ENCODE measurements around the gene ZNHIT6. TPM values are rescaled to one million over a fixed set of nuclear protein-coding genes. Genes with fewer than 3 reads are reported as not detected.

Gene ZNHIT6, protein sequence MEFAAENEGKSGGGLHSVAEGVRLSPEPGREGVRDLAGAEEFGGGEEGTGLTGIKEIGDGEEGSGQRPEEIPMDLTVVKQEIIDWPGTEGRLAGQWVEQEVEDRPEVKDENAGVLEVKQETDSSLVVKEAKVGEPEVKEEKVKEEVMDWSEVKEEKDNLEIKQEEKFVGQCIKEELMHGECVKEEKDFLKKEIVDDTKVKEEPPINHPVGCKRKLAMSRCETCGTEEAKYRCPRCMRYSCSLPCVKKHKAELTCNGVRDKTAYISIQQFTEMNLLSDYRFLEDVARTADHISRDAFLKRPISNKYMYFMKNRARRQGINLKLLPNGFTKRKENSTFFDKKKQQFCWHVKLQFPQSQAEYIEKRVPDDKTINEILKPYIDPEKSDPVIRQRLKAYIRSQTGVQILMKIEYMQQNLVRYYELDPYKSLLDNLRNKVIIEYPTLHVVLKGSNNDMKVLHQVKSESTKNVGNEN
- total RNA-seq, result 10 to 100 TPM in 3 of 5 donors, 1 to 10 TPM in 2; 6.7 to 12.3 (median 10.4) TPM
- polyA plus RNA-seq, result 1 to 10 TPM; 5.6 to 9.2 (median 8.3) TPM
- long read RNA-seq, donor 1, partial matches to known transcripts, result 7 of 10 reads
- long read RNA-seq, donor 1, other reads (novel, unspliced or antisense), result 0 of 10 reads
- long read RNA-seq, donor 2, partial matches to known transcripts, result 0 of 4 reads
- long read RNA-seq, donor 2, other reads (novel, unspliced or antisense), result 0 of 4 reads
- long read RNA-seq, donor 3, result 0 reads
- long read RNA-seq, donor 4, result 0 reads
- long read RNA-seq, donor 5, partial matches to known transcripts, result 0 of 3 reads
- long read RNA-seq, donor 5, other reads (novel, unspliced or antisense), result 0 of 3 reads
- long read RNA-seq, donor 6, result 0 reads
- long read RNA-seq, donor 7, result 0 reads
- long read RNA-seq, donor 8, partial matches to known transcripts, result 0 of 1 reads
- long read RNA-seq, donor 8, other reads (novel, unspliced or antisense), result 0 of 1 reads
- long read RNA-seq, donor 9, transcript ZNHIT6-201 (10 exons, 2,797 nt), result major isoform, 6 of 6 reads
- long read RNA-seq, donor 9, partial matches to known transcripts, result 0 of 6 reads
- long read RNA-seq, donor 9, other reads (novel, unspliced or antisense), result 0 of 6 reads
- long read RNA-seq, donor 10, partial matches to known transcripts, result 0 of 2 reads
- long read RNA-seq, donor 10, other reads (novel, unspliced or antisense), result 0 of 2 reads

DNA sequence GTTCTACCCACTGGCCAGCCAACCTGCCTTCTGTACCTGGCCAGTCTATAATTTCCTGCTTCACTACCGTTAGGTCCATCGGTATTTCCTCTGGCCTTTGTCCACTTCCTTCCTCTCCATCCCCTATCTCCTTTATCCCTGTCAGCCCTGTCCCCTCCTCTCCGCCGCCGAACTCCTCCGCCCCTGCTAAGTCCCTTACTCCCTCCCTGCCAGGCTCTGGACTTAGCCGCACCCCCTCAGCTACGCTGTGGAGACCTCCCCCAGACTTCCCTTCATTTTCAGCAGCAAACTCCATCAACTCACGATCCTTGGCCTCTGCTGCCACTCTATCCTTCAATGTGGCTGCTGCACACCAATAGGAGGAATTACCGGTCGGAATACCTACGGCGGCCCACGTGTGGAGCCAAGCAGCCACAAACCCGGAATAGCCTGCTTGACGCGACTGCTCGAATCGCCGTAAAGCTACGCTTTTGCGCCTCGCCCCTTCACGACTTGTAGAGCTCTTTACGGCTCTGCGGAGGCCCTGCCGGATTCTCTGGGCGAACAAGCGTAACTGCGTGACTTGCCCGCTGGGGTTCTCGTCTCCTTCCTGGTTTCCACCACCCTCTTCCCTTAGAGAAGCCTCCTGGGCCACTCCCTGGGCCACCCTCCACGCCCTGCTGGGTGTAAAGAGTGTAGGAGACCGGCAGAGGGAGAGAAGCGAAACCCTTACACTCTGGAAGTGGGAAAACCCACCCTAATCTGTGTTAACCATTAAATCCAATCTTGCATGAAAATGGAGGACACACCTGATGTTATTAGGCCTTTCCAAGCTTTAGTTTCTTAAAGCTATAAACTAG is at the start of gene ZNHIT6:
Gene ZNHIT6, minus strand, starts transcription at position 444 of the 839 bp plus-strand sequence. Its CDS starts 149 bp downstream, at position 295.
- Histone ChIP-seq H3K9me3 (peaks cover 0 to under 1% (median 0%) of the 10 kb centered on the region in 4 donors), H3K4me3 (peak within 1 kb of the TSS; percentile 72 to 79 (median 78)), H3K27ac (peak within 1 kb of the TSS; percentile 77 to 91 (median 85)), H3K36me3 (peaks cover 0 to 28% (median 18%) of the 10 kb centered on the region in 4 donors), H3K27me3 (peaks cover 0 to 3% (median 0%) of the 10 kb centered on the region in 3 donors), H3K4me1 (peaks cover 10 to 34% (median 22%) of the 10 kb centered on the region in 4 donors)
- peak; percentile 91 to 98 for DNase-seq
- intact Hi-C loops (cut with DNase I; ENCODE audit: low total_unique reads), result no loop called here
- no peak for TF ChIP-seq EP300 (IDR thresholded peaks at IDR 0.05)
- TF ChIP-seq, protein P1, sequence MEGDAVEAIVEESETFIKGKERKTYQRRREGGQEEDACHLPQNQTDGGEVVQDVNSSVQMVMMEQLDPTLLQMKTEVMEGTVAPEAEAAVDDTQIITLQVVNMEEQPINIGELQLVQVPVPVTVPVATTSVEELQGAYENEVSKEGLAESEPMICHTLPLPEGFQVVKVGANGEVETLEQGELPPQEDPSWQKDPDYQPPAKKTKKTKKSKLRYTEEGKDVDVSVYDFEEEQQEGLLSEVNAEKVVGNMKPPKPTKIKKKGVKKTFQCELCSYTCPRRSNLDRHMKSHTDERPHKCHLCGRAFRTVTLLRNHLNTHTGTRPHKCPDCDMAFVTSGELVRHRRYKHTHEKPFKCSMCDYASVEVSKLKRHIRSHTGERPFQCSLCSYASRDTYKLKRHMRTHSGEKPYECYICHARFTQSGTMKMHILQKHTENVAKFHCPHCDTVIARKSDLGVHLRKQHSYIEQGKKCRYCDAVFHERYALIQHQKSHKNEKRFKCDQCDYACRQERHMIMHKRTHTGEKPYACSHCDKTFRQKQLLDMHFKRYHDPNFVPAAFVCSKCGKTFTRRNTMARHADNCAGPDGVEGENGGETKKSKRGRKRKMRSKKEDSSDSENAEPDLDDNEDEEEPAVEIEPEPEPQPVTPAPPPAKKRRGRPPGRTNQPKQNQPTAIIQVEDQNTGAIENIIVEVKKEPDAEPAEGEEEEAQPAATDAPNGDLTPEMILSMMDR (IDR thresholded peaks at IDR 0.05), result peak in 2 of 7 experiments; percentile 8 to 27
- TF ChIP-seq POLR2AphosphoS5 (IDR thresholded peaks at IDR 0.05), result peak; percentile 81 to 90 (median 82)
- no peak for TF ChIP-seq POLR2A (IDR thresholded peaks at IDR 0.05)
- 1% methylated on average over 35 of the region's 35 CpGs for WGBS, 5 donors

DNA sequence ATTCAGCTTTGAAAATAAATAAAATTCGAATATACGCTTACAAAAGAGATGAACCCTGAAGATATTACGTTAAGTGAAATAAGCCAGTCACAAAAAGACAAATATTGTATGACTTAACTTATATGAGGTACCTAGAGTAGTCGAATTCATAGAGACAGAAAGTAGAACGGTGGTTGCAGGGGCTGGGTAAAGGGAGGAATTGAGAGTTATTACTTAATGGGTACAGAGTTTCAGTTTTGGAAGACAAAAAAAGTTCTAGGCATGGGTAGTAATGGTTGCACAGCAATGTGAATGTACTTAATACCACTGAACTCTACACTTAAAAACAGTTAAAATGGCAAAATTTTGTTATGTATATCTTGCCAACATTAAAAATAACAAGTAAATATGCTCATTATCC is 48.6 kb upstream of the ZNHIT6 start:
- Histone ChIP-seq H3K9me3 (peaks cover 0 to 13% (median 0%) of the 10 kb centered on the region in 4 donors), H3K36me3 (no peaks in the 10 kb centered on the region), H3K27ac (no peak overlapping the region), H3K4me1 (no peaks in the 10 kb centered on the region), H3K4me3 (no peak overlapping the region), H3K27me3 (no peaks in the 10 kb centered on the region)
- intact Hi-C loops (cut with DNase I; ENCODE audit: low total_unique reads), result no loop called here
- 78 to 90% (median 85%) methylated on average over 5 of the region's 5 CpGs for WGBS, 5 donors
- no peak for DNase-seq
- TF ChIP-seq EP300 (IDR thresholded peaks at IDR 0.05) (no peak), POLR2A (IDR thresholded peaks at IDR 0.05) (no peak), POLR2AphosphoS5 (IDR thresholded peaks at IDR 0.05) (no peak)
- TF ChIP-seq, protein P1 (IDR thresholded peaks at IDR 0.05), result no peak

DNA sequence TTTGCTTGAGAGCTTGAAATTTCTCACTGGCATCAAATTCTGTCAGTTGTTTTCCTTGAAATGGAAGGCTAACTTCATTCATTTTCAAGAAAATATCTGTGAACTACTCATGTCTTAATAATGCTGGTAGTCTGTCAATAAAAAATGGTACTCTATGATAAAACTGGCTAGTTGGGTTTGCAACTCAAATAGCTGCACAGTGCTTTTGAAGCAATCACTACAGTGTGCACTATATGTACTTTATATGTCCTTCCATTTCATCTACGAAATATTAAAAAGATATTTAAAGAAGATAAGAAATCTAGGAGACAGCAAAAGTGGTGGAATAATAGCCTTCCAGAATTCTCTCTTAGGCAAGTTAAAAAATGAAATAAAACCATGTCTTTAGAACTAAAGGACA is 39.9 kb upstream of the ZNHIT6 start:
- DNase-seq, result no peak
- TF ChIP-seq EP300 (IDR thresholded peaks at IDR 0.05) (no peak), POLR2AphosphoS5 (IDR thresholded peaks at IDR 0.05) (no peak), POLR2A (IDR thresholded peaks at IDR 0.05) (no peak)
- TF ChIP-seq, protein P1 (IDR thresholded peaks at IDR 0.05), result no peak
- Histone ChIP-seq H3K9me3 (no peaks in the 10 kb centered on the region), H3K4me1 (no peaks in the 10 kb centered on the region), H3K27me3 (no peaks in the 10 kb centered on the region), H3K4me3 (no peak overlapping the region), H3K27ac (no peak overlapping the region), H3K36me3 (no peaks in the 10 kb centered on the region)
- intact Hi-C loops (cut with DNase I; ENCODE audit: low total_unique reads), result no loop called here
- 0 to 87% (median 30%) methylated on average over 1 of the region's 1 CpG for WGBS, 5 donors
